Islet of Langerhans (tissue), 1 donor: ENCODE results near the gene PPP1R37.
"Not testable (repeated sequence)": the region's sequence is repeated elsewhere in the genome, so short reads cannot be mapped to it uniquely, and the experiment has no call there.

Source experiments
- FAIRE-seq: peaks from one replicate; lab custom pipeline; 2011; peaks lifted over from hg19 to GRCh38; lab: Jason Lieb, UNC

PPP1R37 gene

GRCh38 chr19:45115809-45116615 is 23.0 kb downstream of the PPP1R37 start:
- FAIRE-seq, result no peak

GRCh38 chr19:45117167-45117594 is 24.2 kb downstream of the PPP1R37 start:
- no peak for FAIRE-seq

- no peak for FAIRE-seq
Measured at GRCh38 chr19:45117671-45118070, 24.7 kb downstream of the PPP1R37 start.

DNA sequence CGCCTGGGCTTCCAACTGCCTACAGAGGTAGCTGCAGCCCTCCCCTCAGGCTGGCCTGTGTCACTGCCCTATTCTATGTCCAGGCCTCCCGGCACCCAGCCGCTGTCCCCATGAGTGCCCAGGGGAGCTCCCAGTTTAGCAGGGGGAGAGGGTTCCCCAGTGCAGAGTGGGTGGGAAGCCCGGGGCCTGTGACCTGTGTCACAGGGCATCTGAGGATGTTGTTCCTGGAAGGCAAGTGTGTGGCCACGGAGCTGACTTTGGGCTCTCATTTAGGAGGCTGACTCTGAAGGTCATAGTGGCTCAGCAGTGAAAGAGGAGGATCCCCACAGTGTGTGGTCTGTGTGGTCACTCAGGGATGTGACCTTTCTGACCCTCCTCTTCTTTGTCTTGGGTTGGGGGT is 25.1 kb downstream of the PPP1R37 start:
- no peak for FAIRE-seq

DNA sequence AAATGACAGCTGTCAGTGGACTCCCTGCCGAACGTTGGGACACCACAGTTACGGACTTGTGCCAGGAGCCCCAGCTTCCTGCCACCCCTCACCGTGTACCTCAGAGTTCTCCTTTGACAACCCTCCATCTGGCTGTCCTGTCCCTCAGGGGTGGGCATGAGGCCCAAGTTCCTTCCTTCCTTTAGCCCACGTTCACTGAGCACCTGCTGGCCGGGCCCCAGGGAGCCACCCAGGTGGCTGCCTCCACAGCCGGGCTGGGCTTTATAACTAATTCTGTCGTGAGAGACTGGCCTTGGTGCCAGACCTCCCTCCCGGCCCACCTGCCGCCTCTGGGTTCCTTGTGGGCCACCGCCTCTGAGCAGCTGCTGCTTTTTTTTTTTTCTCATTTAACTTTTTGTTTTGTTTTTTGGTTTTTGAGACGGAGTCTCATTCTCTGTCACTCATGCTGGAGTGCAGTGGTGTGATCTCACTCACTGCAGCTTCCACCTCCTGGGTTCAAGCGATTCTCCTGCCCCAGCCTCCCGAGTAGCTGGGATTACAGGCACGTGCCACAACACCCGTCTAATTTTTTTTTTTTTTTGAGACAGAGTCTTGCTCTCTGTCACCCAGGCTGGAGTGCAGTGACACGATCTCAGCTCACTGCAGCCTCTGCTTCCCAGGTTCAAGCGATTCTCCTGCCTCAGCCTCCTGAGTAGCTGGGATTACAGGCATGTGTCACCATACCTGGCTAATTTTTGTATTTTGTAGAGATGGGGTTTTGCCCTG is 25.8 kb downstream of the PPP1R37 start:
- not testable (repeated sequence) for FAIRE-seq

- no peak for FAIRE-seq
Measured at GRCh38 chr19:45119582-45119981, 26.6 kb downstream of the PPP1R37 start.

- FAIRE-seq, result no peak
Measured at GRCh38 chr19:45121827-45122345, 28.9 kb downstream of the PPP1R37 start.

- no peak for FAIRE-seq
Measured at GRCh38 chr19:45122832-45123231, 29.9 kb downstream of the PPP1R37 start.

- FAIRE-seq, result no peak
Measured at GRCh38 chr19:45123440-45123850, 30.5 kb downstream of the PPP1R37 start.

DNA sequence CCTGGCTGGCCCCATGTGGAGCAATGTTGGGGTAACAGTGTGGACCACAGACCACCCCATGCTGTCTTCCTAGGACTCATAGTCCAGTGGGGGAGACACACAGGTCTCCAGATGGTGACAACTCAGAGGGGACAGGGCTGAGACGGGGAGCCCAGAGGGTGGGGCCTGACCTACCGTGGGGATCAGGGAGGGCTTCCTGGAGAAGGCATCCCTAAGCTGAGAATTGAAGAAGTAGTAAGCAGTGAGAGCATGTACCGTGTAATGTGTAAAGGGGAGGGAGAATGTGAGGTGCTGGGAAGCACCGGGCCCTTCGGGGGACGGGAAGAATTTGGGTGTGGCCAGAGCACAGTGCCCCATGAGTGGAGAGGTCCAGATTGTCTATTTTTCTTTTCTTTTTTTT is 31.0 kb downstream of the PPP1R37 start:
- no peak for FAIRE-seq

DNA sequence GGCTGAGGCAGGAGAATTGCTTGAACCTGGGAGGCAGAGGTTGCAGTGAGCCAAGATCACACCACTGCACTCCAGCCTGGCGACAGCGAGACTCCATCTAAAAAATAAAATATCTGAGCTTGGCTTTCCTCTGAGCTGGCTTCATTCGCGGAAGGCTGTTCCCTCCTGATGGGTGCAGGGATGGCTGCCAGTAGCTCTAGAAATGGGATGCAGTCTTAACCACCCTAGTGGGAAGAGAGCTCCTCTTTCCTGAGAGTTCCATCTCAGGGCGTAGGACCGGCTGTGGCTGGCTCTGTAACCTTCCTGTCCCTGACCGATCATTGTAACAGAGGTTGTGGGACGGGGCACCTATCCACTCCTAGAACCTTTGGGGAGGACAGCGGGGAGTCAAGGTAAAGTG is 32.4 kb downstream of the PPP1R37 start:
- FAIRE-seq, result no peak

DNA sequence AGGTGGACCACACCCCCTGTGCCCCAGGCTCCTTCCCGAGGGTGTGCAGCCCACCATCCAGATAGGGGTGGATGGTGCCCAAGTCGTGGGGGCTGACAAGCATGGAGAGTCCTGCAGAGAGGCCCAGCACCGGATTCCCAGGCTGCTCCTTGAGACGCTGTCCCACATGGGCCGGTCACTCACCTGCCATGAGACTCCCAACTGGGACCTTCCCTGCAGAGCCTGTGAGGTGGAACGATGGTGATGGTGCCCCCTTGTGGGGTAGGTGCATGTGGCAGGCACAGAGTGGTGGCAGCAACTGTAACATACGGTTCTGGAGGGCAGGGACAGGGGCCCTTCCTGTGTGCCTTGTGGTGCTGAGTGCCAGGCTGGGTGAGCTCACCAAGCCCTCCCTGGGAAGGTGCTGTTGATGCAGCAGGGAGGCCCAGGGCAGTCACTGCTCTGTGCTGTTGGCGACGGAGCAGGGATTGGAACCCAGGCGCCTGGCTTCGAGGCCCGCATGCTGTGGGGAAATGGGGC is 33.1 kb downstream of the PPP1R37 start:
- no peak for FAIRE-seq

- no peak for FAIRE-seq
Measured at GRCh38 chr19:45126654-45127053, 33.7 kb downstream of the PPP1R37 start.

GRCh38 chr19:45128146-45128545 is 35.2 kb downstream of the PPP1R37 start:
- no peak for FAIRE-seq

- no peak for FAIRE-seq
Measured at GRCh38 chr19:45128806-45129205, 35.8 kb downstream of the PPP1R37 start.

GRCh38 chr19:45130236-45130635 is 37.3 kb downstream of the PPP1R37 start:
- no peak for FAIRE-seq

GRCh38 chr19:45130888-45131615 is 38.1 kb downstream of the PPP1R37 start:
- no peak for FAIRE-seq

- no peak for FAIRE-seq
Measured at GRCh38 chr19:45133661-45134060, 40.7 kb downstream of the PPP1R37 start.

GRCh38 chr19:45135176-45135885 is 42.4 kb downstream of the PPP1R37 start:
- no peak for FAIRE-seq

- FAIRE-seq, result no peak
Measured at GRCh38 chr19:45136507-45137178, 43.7 kb downstream of the PPP1R37 start.

DNA sequence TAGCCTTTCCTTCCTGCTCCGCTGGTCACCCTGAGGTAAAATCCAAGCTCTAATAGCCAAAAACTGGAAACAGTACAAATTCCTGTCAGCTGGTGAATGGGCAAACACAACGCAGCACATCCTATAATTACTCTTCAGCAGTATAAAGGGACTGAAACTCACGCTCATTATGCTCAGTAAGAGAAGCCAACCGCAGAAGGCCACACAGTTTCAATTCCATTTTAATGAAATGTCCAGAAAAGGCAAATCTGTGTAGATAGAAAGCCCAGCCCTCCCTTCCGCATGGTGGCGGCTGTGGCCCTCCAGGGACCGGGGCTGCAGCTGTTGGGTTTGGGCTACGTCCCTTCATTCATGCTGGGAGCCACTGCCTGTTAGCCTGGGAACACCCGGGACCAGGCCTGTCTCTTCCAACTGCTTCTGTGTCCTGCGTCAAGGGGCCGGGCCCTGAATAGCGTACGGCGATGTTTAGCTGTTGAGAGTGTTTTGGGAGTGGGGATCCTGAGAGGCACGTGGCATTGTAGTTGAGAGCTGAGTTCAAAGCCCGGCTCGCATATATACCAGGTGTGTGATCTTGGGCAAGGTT is 44.3 kb downstream of the PPP1R37 start:
- no peak for FAIRE-seq
